HepG2 (cell line): ENCODE results near the gene WNK4. TPM values are rescaled to one million over a fixed set of nuclear protein-coding genes. Genes with fewer than 3 reads are reported as not detected.

ENCODE experiments used
- HNRNPH1 ChIP-seq: fragments of 200-400 bp; formaldehyde crosslinking; optimal IDR thresholded peaks from 2 replicates; pipeline ENCODE3; 2017; ENCODE audit warnings: mild to moderate bottlenecking, low read depth, low read length
- KDM5A ChIP-seq: fragments of 200-600 bp; sonication (generic); IDR thresholded peaks from 2 replicates; pipeline ENCODE4 v1.7.0; 2018; ENCODE audit warnings: antibody characterized with exemption, mild to moderate bottlenecking, low read length, borderline replicate concordance
- MED13 ChIP-seq: sonication (generic); formaldehyde crosslinking; IDR thresholded peaks from 2 replicates; pipeline ENCODE4 v1.5.0; 2020; ENCODE audit warnings: missing genetic modification reagents
- MLLT10 ChIP-seq: sonication (generic); formaldehyde crosslinking; IDR thresholded peaks from 2 replicates; pipeline ENCODE4 v1.4.0; 2020; ENCODE audit warnings: missing genetic modification reagents
- MLXIP ChIP-seq: sonication (generic); formaldehyde crosslinking; IDR thresholded peaks from 2 replicates; pipeline ENCODE4 v1.9.0; 2021; ENCODE audit warnings: missing genetic modification reagents, borderline replicate concordance
- NFYC ChIP-seq: IDR thresholded peaks from 2 replicates; pipeline ENCODE4 v1.6.1; 2016; ENCODE audit warnings: missing genetic modification reagents, missing compliant biosample characterization
- NPAS2 ChIP-seq: sonication (generic); formaldehyde crosslinking; IDR thresholded peaks from 2 replicates; pipeline ENCODE4 v1.8.0; 2022; ENCODE audit warnings: mild to moderate bottlenecking, missing genetic modification reagents, borderline replicate concordance
- PPARG ChIP-seq: conservative IDR thresholded peaks from 2 replicates; pipeline ENCODE4 v1.6.1; 2016; ENCODE audit warnings: missing biosample characterization, missing genetic modification reagents
- SKI ChIP-seq: fragments of 450-650 bp; IDR thresholded peaks from one replicate; pipeline ENCODE4 v1.6.1; 2018; ENCODE audit warnings: mild to moderate bottlenecking; ENCODE audit not compliant: partially characterized antibody
- SRY ChIP-seq: sonication (generic); formaldehyde crosslinking; IDR thresholded peaks from 2 replicates; pipeline ENCODE4 v1.8.0; 2022; ENCODE audit warnings: mild to moderate bottlenecking, missing genetic modification reagents
- TAF15 ChIP-seq: fragments of 200-400 bp; formaldehyde crosslinking; IDR thresholded peaks from one replicate; pipeline ENCODE4 v1.6.1; 2018; ENCODE audit warnings: mild to moderate bottlenecking, low read depth, low read length; ENCODE audit not compliant: poor library complexity, severe bottlenecking
- TGIF2 ChIP-seq: IDR thresholded peaks from 2 replicates; pipeline ENCODE4 v1.6.1; 2016; ENCODE audit warnings: control low read depth, missing compliant biosample characterization
- ZNF652 ChIP-seq: IDR thresholded peaks from 2 replicates; pipeline ENCODE4 v1.6.1; 2016; ENCODE audit warnings: low read depth, borderline replicate concordance
- ZNF660 ChIP-seq: sonication (generic); formaldehyde crosslinking; IDR thresholded peaks from 2 replicates; pipeline ENCODE4 v1.5.1; 2020; ENCODE audit warnings: mild to moderate bottlenecking, low read depth, missing genetic modification reagents, borderline replicate concordance
- ZNF687 ChIP-seq: sonication (generic); formaldehyde crosslinking; IDR thresholded peaks from 2 replicates; pipeline ENCODE4 v1.5.1; 2020; ENCODE audit warnings: mild to moderate bottlenecking, missing genetic modification reagents, moderate library complexity
- ZSCAN25 ChIP-seq: sonication (generic); formaldehyde crosslinking; IDR thresholded peaks from 2 replicates; pipeline ENCODE4 v1.8.0; 2022; ENCODE audit warnings: mild to moderate bottlenecking, missing genetic modification reagents
- polyA plus RNA-seq, 8 experiments: library from polyadenylated mRNA; depleted of rRNA in 3 of 8; stranded (reverse) in 7 of 8; unstranded in 1 of 8; fragments of >200 nt; fragmentation: Illumina TruSeq in 4 of 8; extraction: Trizol in 4 of 8; gene quantifications; 2 replicates each; pipeline versions ENCODE4 v1.2.1 to v1.2.3, GENCODE V29; 2011 to 2016; ENCODE audit warnings: low read depth in 4 of 8, missing spikeins in 1 of 8, mixed read lengths in 1 of 8; ENCODE audit not compliant: insufficient read depth in 1 of 8
- total RNA-seq, 5 experiments: library from RNA; depleted of rRNA; stranded (reverse); fragments of >200 nt; fragmentation: Illumina TruSeq; extraction: Trizol; gene quantifications; 2 replicates each; pipeline ENCODE4 v1.2.3, GENCODE V29; 2016; ENCODE audit warnings: low read depth in 1 of 5
- TF ChIP-seq, protein P1 (sequence below): sonication (generic); formaldehyde crosslinking; conservative IDR thresholded peaks from 2 replicates; pipeline ENCODE4 v1.4.0; 2020; ENCODE audit warnings: mild to moderate bottlenecking, missing genetic modification reagents, moderate library complexity
- TF ChIP-seq, protein P2 (sequence below): sonication (generic); formaldehyde crosslinking; IDR thresholded peaks from 2 replicates; pipeline ENCODE4 v1.8.0; 2022; ENCODE audit warnings: mild to moderate bottlenecking, missing genetic modification reagents, moderate library complexity

Gene WNK4
- total and polyA plus RNA-seq, 2 of the 13 experiments (the other 11 are each of a cell fraction or from before 2014, with no cell fraction given) = 2.7 to 13.7 TPM

DNA sequence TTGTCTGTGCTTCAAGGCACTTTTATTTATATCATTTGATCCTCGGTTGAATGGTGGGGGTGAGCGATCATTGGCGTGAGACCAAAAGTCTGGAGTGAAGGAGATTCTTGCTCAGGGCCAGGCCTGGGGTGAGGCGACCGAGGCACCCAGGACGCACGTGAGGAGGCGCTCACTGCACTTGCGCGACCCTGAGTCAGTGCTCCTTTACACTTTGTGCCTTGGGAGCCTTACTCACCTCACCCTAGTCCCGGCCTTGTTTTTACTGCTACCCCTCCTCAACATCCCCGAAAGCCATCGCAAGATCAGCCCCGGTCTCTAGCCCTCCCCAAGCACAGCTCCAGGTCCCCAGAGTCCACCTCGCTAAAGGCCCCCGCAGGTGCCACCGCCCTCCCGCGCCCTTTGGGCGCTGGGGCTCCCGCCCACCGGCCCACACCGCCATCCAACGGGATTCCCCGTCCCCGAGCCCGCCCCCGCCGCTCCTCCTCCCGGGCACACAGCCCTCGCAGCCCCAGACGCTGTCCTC lies 36.1 kb upstream of the WNK4 start (continued):
- TF ChIP-seq, protein P1, sequence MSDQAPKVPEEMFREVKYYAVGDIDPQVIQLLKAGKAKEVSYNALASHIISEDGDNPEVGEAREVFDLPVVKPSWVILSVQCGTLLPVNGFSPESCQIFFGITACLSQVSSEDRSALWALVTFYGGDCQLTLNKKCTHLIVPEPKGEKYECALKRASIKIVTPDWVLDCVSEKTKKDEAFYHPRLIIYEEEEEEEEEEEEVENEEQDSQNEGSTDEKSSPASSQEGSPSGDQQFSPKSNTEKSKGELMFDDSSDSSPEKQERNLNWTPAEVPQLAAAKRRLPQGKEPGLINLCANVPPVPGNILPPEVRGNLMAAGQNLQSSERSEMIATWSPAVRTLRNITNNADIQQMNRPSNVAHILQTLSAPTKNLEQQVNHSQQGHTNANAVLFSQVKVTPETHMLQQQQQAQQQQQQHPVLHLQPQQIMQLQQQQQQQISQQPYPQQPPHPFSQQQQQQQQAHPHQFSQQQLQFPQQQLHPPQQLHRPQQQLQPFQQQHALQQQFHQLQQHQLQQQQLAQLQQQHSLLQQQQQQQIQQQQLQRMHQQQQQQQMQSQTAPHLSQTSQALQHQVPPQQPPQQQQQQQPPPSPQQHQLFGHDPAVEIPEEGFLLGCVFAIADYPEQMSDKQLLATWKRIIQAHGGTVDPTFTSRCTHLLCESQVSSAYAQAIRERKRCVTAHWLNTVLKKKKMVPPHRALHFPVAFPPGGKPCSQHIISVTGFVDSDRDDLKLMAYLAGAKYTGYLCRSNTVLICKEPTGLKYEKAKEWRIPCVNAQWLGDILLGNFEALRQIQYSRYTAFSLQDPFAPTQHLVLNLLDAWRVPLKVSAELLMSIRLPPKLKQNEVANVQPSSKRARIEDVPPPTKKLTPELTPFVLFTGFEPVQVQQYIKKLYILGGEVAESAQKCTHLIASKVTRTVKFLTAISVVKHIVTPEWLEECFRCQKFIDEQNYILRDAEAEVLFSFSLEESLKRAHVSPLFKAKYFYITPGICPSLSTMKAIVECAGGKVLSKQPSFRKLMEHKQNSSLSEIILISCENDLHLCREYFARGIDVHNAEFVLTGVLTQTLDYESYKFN (CRISPR knock-in tag) = no peak
- TF ChIP-seq MLLT10 (CRISPR knock-in tag) (no peak), ZNF660 (no peak), MED13 (CRISPR knock-in tag) (no peak; the same call in 1 of the 2 replicates), HNRNPH1 (no peak), TGIF2 (CRISPR knock-in tag) (no peak; the same call in 1 of the 2 replicates), SRY (peak; percentile 20; the same call in 1 of the 2 replicates), SKI (no peak), KDM5A (no peak), ZNF687 (CRISPR knock-in tag) (no peak; the same call in 1 of the 2 replicates), TAF15 (no peak), NPAS2 (CRISPR knock-in tag) (no peak), PPARG (CRISPR knock-in tag) (no peak; the same call in 1 of the 2 replicates), ZSCAN25 (CRISPR knock-in tag) (no peak), NFYC (CRISPR knock-in tag) (no peak; the same call in 1 of the 2 replicates), ZNF652 (CRISPR knock-in tag) (no peak), MLXIP (CRISPR knock-in tag) (peak; percentile 48; the same call in 1 of the 2 replicates)
- TF ChIP-seq, protein P2, sequence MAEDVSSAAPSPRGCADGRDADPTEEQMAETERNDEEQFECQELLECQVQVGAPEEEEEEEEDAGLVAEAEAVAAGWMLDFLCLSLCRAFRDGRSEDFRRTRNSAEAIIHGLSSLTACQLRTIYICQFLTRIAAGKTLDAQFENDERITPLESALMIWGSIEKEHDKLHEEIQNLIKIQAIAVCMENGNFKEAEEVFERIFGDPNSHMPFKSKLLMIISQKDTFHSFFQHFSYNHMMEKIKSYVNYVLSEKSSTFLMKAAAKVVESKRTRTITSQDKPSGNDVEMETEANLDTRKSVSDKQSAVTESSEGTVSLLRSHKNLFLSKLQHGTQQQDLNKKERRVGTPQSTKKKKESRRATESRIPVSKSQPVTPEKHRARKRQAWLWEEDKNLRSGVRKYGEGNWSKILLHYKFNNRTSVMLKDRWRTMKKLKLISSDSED (CRISPR knock-in tag) = 0 out of 2 replicates have a peak, but pooled peaks have one; percentile 37
